Keratinocyte (primary cell): ENCODE measurements around the gene RASD1. TPM values are rescaled to one million over a fixed set of nuclear protein-coding genes. Genes with fewer than 3 reads are reported as not detected.
"Not testable (repeated sequence)": the region's sequence is repeated elsewhere in the genome, so short reads cannot be mapped to it uniquely, and the experiment has no call there.

Experiments
- DNase-seq: peaks from one replicate; pipeline ENCODE4 v3.0.0-alpha.2; 2011; ENCODE audit warnings: low read depth, missing footprints, low spot score
- FAIRE-seq: peaks from 2 replicates; lab custom pipeline; 2011; peaks lifted over from hg19 to GRCh38; lab: Jason Lieb, UNC
- H2AFZ ChIP-seq: 2 replicates; pipeline ENCODE4 v1.6.0; 2012; ENCODE audit warnings: low read length, control low read depth, inconsistent platforms; ENCODE audit not compliant: control insufficient read depth
- H3K27ac ChIP-seq: 2 replicates; pipeline ENCODE4 v1.5.1; 2011; ENCODE audit warnings: low read length; ENCODE audit not compliant: control insufficient read depth, insufficient read depth
- H3K27me3 ChIP-seq: 3 replicates; pipeline ENCODE4 v1.6.0; 2011; ENCODE audit warnings: low read length; ENCODE audit not compliant: control insufficient read depth, insufficient read depth; ENCODE audit errors: extremely low read depth
- H3K36me3 ChIP-seq, 2 experiments: 2 replicates in 1 of 2; 3 replicates in 1 of 2; pipeline ENCODE4 v1.5.1; 2011; ENCODE audit warnings: low read length in 2 of 2, mild to moderate bottlenecking in 1 of 2; ENCODE audit not compliant: control insufficient read depth in 2 of 2, insufficient read depth in 2 of 2; ENCODE audit errors: extremely low read depth in 1 of 2
- H3K4me1 ChIP-seq: 3 replicates; pipeline ENCODE4 v1.5.1; 2011; ENCODE audit warnings: low read length; ENCODE audit not compliant: control insufficient read depth, insufficient read depth; ENCODE audit errors: extremely low read depth
- H3K4me2 ChIP-seq: 3 replicates; pipeline ENCODE4 v1.6.0; 2011; ENCODE audit warnings: low read depth, low read length; ENCODE audit not compliant: control insufficient read depth, insufficient read depth; ENCODE audit errors: extremely low read depth
- H3K4me3 ChIP-seq, 3 experiments: fragments of 200-600 bp in 1 of 3; sonication (generic) in 1 of 3; 2 replicates in 2 of 3; 3 replicates in 1 of 3; pipeline ENCODE4 v1.5.1; 2011 to 2016; ENCODE audit warnings: low read length in 3 of 3, mild to moderate bottlenecking in 3 of 3, control low read depth in 2 of 3, inconsistent platforms in 1 of 3, low read depth in 1 of 3, mixed read lengths in 1 of 3, mixed run types in 1 of 3, moderate library complexity in 1 of 3; ENCODE audit not compliant: control insufficient read depth in 2 of 3, insufficient read depth in 2 of 3; ENCODE audit errors: extremely low read depth in 1 of 3
- H3K79me2 ChIP-seq: 2 replicates; pipeline ENCODE4 v1.6.0; 2012; ENCODE audit warnings: low read length; ENCODE audit not compliant: control insufficient read depth, insufficient read depth
- H3K9ac ChIP-seq: 3 replicates; pipeline ENCODE4 v1.6.0; 2011; ENCODE audit warnings: low read length; ENCODE audit not compliant: control insufficient read depth, insufficient read depth; ENCODE audit errors: extremely low read depth
- H3K9me1 ChIP-seq: 3 replicates; pipeline ENCODE4 v1.6.0; 2011; ENCODE audit warnings: low read length; ENCODE audit not compliant: control insufficient read depth, insufficient read depth; ENCODE audit errors: extremely low read depth
- H3K9me3 ChIP-seq: 2 replicates; pipeline ENCODE4 v1.5.1; 2012; ENCODE audit warnings: low read depth, low read length; ENCODE audit not compliant: control insufficient read depth
- H4K20me1 ChIP-seq: 3 replicates; pipeline ENCODE4 v1.6.0; 2011; ENCODE audit warnings: low read length; ENCODE audit not compliant: control insufficient read depth, insufficient read depth; ENCODE audit errors: extremely low read depth
- EZH2 ChIP-seq: IDR thresholded peaks from one replicate; pipeline ENCODE4 v1.6.1; 2012; ENCODE audit warnings: inconsistent platforms, mild to moderate bottlenecking, low read length, moderate library complexity
- dilution Hi-C: fragments of 300-500 bp; cut with MboI; formaldehyde crosslinking; loops from one replicate; pipeline ENCODE4 v1.7.0; 2020; ENCODE audit warnings: low sequenced_read_pairs; ENCODE audit not compliant: extremely low pct_ligation_motif_present
- polyA plus RNA-seq, 5 experiments: library from polyadenylated mRNA; depleted of rRNA in 3 of 5; stranded (reverse) in 3 of 5; stranded (forward) in 1 of 5; unstranded in 1 of 5; fragments of >200 nt; gene quantifications; 1 replicate in 1 of 5; 2 replicates in 3 of 5; 3 replicates in 1 of 5; pipeline versions ENCODE4 v1.2.1 to v1.2.3, GENCODE V29; 2011 to 2012; ENCODE audit warnings: missing spikeins in 2 of 5, low read depth in 1 of 5, low replicate concordance in 1 of 5
- TF ChIP-seq, protein P1 (sequence below), 3 experiments: IDR thresholded peaks in 1 of 3; conservative IDR thresholded peaks in 1 of 3; optimal IDR thresholded peaks in 1 of 3; 2 replicates in 2 of 3; 3 replicates in 1 of 3; pipeline versions ENCODE3 to v1.5.1; 2011; ENCODE audit warnings: low read length in 3 of 3, mild to moderate bottlenecking in 3 of 3, moderate library complexity in 2 of 3, control low read depth in 1 of 3, inconsistent platforms in 1 of 3; ENCODE audit not compliant: insufficient read depth in 2 of 3; ENCODE audit errors: extremely low read depth in 1 of 3

RASD1 gene
- polyA plus RNA-seq, 1 donor (not counting 4 experiments of a cell fraction or from before 2014, with no cell fraction given): 0.20 TPM

DNA sequence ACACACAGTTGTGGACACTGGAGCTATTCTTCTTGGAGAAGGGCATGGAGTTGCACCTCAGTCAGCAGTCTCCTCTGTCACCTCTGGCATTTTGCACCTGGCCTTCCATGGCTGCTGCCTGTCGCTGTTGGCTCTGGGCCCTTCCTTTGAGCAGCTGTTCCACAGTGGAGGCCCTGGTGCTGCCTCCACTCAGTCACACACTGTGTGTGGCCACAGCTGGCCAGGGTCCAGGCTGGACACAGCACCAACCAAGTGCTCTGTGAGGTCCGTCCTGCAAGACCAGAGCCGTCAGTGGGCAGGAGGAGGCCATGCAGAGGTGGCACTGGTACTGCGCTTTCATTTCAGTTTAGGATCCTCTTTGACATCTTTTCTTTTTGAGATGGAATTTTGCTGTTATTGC lies 41.0 kb downstream of the RASD1 start:
- no peaks in the 10 kb centered on the region for H3K4me1 ChIP-seq
- no peaks in the 10 kb centered on the region for H3K36me3 ChIP-seq
- H2AFZ ChIP-seq: no peak overlapping the region
- no peak overlapping the region for H3K27ac ChIP-seq
- no peak for TF ChIP-seq EZH2
- TF ChIP-seq, protein P1, sequence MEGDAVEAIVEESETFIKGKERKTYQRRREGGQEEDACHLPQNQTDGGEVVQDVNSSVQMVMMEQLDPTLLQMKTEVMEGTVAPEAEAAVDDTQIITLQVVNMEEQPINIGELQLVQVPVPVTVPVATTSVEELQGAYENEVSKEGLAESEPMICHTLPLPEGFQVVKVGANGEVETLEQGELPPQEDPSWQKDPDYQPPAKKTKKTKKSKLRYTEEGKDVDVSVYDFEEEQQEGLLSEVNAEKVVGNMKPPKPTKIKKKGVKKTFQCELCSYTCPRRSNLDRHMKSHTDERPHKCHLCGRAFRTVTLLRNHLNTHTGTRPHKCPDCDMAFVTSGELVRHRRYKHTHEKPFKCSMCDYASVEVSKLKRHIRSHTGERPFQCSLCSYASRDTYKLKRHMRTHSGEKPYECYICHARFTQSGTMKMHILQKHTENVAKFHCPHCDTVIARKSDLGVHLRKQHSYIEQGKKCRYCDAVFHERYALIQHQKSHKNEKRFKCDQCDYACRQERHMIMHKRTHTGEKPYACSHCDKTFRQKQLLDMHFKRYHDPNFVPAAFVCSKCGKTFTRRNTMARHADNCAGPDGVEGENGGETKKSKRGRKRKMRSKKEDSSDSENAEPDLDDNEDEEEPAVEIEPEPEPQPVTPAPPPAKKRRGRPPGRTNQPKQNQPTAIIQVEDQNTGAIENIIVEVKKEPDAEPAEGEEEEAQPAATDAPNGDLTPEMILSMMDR (optimal IDR thresholded peaks at IDR 0.05 in 1 of 3, IDR thresholded peaks at IDR 0.05 in 1 of 3, conservative IDR thresholded peaks at IDR 0.05 in 1 of 3; ENCODE audit: extremely low read depth in 1 of 3, insufficient read depth in 2 of 3, low read length in 3 of 3): no peak
- DNase-seq: no peak
- peaks cover 24% of the 10 kb centered on the region for H3K27me3 ChIP-seq
- no peaks in the 10 kb centered on the region for H3K79me2 ChIP-seq
- H3K4me3 ChIP-seq: no peak overlapping the region
- no peaks in the 10 kb centered on the region for H4K20me1 ChIP-seq
- no peak for FAIRE-seq
- dilution Hi-C loops: no loop called here
- no peaks in the 10 kb centered on the region for H3K9me3 ChIP-seq
- H3K9ac ChIP-seq: no peak overlapping the region
- no peak overlapping the region for H3K4me2 ChIP-seq
- H3K9me1 ChIP-seq: no peaks in the 10 kb centered on the region

GRCh38 chr17:17454700-17455099 lies 41.5 kb downstream of the RASD1 start:
- H3K79me2 ChIP-seq, H3K36me3 ChIP-seq, DNase-seq, H3K27ac ChIP-seq, H3K9me1 ChIP-seq, FAIRE-seq, H3K4me1 ChIP-seq, H3K9ac ChIP-seq, H3K4me2 ChIP-seq, H2AFZ ChIP-seq, H3K4me3 ChIP-seq, H3K9me3 ChIP-seq, dilution Hi-C loops, H4K20me1 ChIP-seq: not testable (repeated sequence)
- H3K27me3 ChIP-seq: peaks cover 26% of the 10 kb centered on the region

DNA sequence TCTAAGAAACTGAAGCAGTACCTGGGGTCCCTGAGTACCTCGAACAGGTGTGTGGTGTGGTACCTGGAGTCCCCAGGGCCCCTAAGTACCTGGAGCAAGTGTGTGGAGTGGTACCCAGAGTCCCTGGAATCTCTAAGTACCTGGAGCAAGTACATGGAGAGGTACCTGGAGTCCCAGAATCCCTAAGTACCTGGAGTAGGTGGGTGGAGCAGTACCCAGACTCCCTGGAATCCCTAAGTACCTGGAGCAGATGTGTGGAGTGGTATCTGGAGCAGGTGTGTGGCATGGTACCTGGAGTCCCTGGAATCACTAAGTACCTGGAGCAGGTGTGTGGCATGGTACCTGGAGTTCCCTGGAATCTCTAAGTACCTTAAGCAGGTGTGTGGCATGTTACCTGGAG lies 41.9 kb downstream of the RASD1 start:
- no peaks in the 10 kb centered on the region for H3K79me2 ChIP-seq
- H3K36me3 ChIP-seq: no peaks in the 10 kb centered on the region
- TF ChIP-seq, protein P1 (optimal IDR thresholded peaks at IDR 0.05 in 1 of 3, IDR thresholded peaks at IDR 0.05 in 1 of 3, conservative IDR thresholded peaks at IDR 0.05 in 1 of 3; ENCODE audit: extremely low read depth in 1 of 3, insufficient read depth in 2 of 3, low read length in 3 of 3): no peak
- TF ChIP-seq EZH2: no peak
- no peaks in the 10 kb centered on the region for H4K20me1 ChIP-seq
- no peak for FAIRE-seq
- H3K27ac ChIP-seq: no peak overlapping the region
- peaks cover 26% of the 10 kb centered on the region for H3K27me3 ChIP-seq
- H2AFZ ChIP-seq: no peak overlapping the region
- no peaks in the 10 kb centered on the region for H3K4me1 ChIP-seq
- H3K4me2 ChIP-seq: no peak overlapping the region
- no peak overlapping the region for H3K9ac ChIP-seq
- no peaks in the 10 kb centered on the region for H3K9me3 ChIP-seq
- DNase-seq: no peak
- dilution Hi-C loops: no loop called here
- no peak overlapping the region for H3K4me3 ChIP-seq
- H3K9me1 ChIP-seq: no peaks in the 10 kb centered on the region
